IMR-90 (cell line): ENCODE results near the gene CCDC33. TPM values are rescaled to one million over a fixed set of nuclear protein-coding genes. Genes with fewer than 3 reads are reported as not detected.
A peak's percentile ranks its signal among the peaks of the same experiment; 100 is the strongest.

Experiments
- ATAC-seq: fragments of 200-7000 bp; cut with Tn5 transposase; 2 replicates; pipeline ENCODE4 v1.9.1; 2020; ENCODE audit warnings: low read depth, mild to moderate bottlenecking, moderate library complexity
- BruUV-seq: library from RNA; stranded (reverse); fragments of 400-500 nt; replicated peaks from 2 replicates; lab custom pipeline; 2021; lab: Mats Ljungman, UMichigan
- CTCF ChIA-PET: fragments of 300-600 bp; formaldehyde crosslinking; extraction: SDS; loops from one replicate; lab custom pipeline; 2021; ENCODE audit warnings: antibody characterized with exemption; lab: Yijun Ruan, JAX
- POLR2A ChIA-PET: fragments of 300-600 bp; sonication (Branson Sonifier 250); formaldehyde crosslinking; loops from one replicate; lab custom pipeline; 2022; ENCODE audit warnings: antibody characterized with exemption; ENCODE audit not compliant: unreplicated experiment; lab: Charles Lee
- DNase-seq: peaks from one replicate; pipeline ENCODE4 v3.0.0; 2013
- H2AFZ ChIP-seq: replicated peaks from 2 replicates; pipeline ENCODE3; 2013; ENCODE audit warnings: low read length, mild to moderate bottlenecking; ENCODE audit not compliant: poor library complexity
- H2AK5ac ChIP-seq: 2 replicates; pipeline ENCODE4 v1.6.1; 2013; ENCODE audit warnings: low read depth, low read length, inconsistent platforms
- H2AK9ac ChIP-seq: replicated peaks from 2 replicates; pipeline ENCODE3; 2013; ENCODE audit warnings: mild to moderate bottlenecking, low read depth, low read length, moderate library complexity; ENCODE audit not compliant: poor library complexity
- H2BK120ac ChIP-seq: 2 replicates; pipeline ENCODE4 v1.6.1; 2013; ENCODE audit warnings: low read depth, low read length, inconsistent platforms
- H2BK15ac ChIP-seq: 3 replicates; pipeline ENCODE4 v1.6.1; 2013; ENCODE audit warnings: low read depth, low read length, inconsistent platforms
- H2BK20ac ChIP-seq: 2 replicates; pipeline ENCODE4 v1.6.1; 2013; ENCODE audit warnings: low read depth, mild to moderate bottlenecking, inconsistent platforms, low read length, moderate library complexity
- H2BK5ac ChIP-seq: 2 replicates; pipeline ENCODE4 v1.6.1; 2013; ENCODE audit warnings: mild to moderate bottlenecking, low read depth, low read length, inconsistent platforms; ENCODE audit not compliant: poor library complexity, severe bottlenecking
- H3K14ac ChIP-seq: replicated peaks from 2 replicates; pipeline ENCODE4 v1.6.1; 2013; ENCODE audit warnings: low read depth, low read length, inconsistent platforms
- H3K18ac ChIP-seq: 2 replicates; pipeline ENCODE4 v1.6.1; 2013; ENCODE audit warnings: low read depth, low read length, control low read depth
- H3K23ac ChIP-seq: 2 replicates; pipeline ENCODE4 v1.6.1; 2013; ENCODE audit warnings: low read depth, low read length, inconsistent platforms
- H3K27ac ChIP-seq: 2 replicates; pipeline ENCODE4 v1.5.1; 2013; ENCODE audit warnings: mild to moderate bottlenecking, control low read depth, low read length; ENCODE audit not compliant: insufficient read depth
- H3K27me3 ChIP-seq: 2 replicates; pipeline ENCODE4 v1.6.1; 2013; ENCODE audit warnings: low read length; ENCODE audit not compliant: control insufficient read depth, insufficient read depth
- H3K36me3 ChIP-seq: 2 replicates; pipeline ENCODE4 v1.6.1; 2013; ENCODE audit warnings: low read length, mixed read lengths; ENCODE audit not compliant: control insufficient read depth, insufficient read depth
- H3K4ac ChIP-seq: 2 replicates; pipeline ENCODE4 v1.6.1; 2013; ENCODE audit warnings: low read depth, low read length, inconsistent platforms
- H3K4me1 ChIP-seq: 2 replicates; pipeline ENCODE4 v1.6.1; 2013; ENCODE audit warnings: low read length, mixed read lengths; ENCODE audit not compliant: control insufficient read depth, insufficient read depth
- H3K4me2 ChIP-seq: 2 replicates; pipeline ENCODE4 v1.6.1; 2013; ENCODE audit warnings: low read depth, mild to moderate bottlenecking, control low read depth, low read length, moderate library complexity
- H3K4me3 ChIP-seq: 2 replicates; pipeline ENCODE4 v1.5.1; 2013; ENCODE audit warnings: low read depth, mild to moderate bottlenecking, control low read depth, low read length, moderate library complexity; ENCODE audit not compliant: insufficient read depth
- H3K56ac ChIP-seq: 2 replicates; pipeline ENCODE4 v1.6.1; 2013; ENCODE audit warnings: low read length, inconsistent platforms; ENCODE audit not compliant: insufficient read depth; ENCODE audit errors: extremely low read depth
- H3K79me1 ChIP-seq, 2 experiments: 2 replicates each; pipeline ENCODE4 v1.6.1; 2013; ENCODE audit warnings: low read length in 2 of 2, inconsistent platforms in 1 of 2, low read depth in 1 of 2
- H3K9ac ChIP-seq: 2 replicates; pipeline ENCODE4 v1.6.1; 2013; ENCODE audit warnings: low read depth, low read length, control low read depth
- H3K9me1 ChIP-seq: 2 replicates; pipeline ENCODE4 v1.6.1; 2013; ENCODE audit warnings: low read length, inconsistent platforms; ENCODE audit not compliant: insufficient read depth
- H3K9me3 ChIP-seq: 2 replicates; pipeline ENCODE4 v1.6.1; 2013; ENCODE audit warnings: low read length; ENCODE audit not compliant: control insufficient read depth, insufficient read depth
- H4K20me1 ChIP-seq: 2 replicates; pipeline ENCODE4 v1.6.1; 2013; ENCODE audit warnings: low read length, inconsistent platforms; ENCODE audit not compliant: insufficient read depth
- H4K5ac ChIP-seq: 2 replicates; pipeline ENCODE4 v1.6.1; 2013; ENCODE audit warnings: mild to moderate bottlenecking, low read depth, low read length, control low read depth
- H4K8ac ChIP-seq, 2 experiments: 2 replicates each; pipeline ENCODE4 v1.6.1; 2013; ENCODE audit warnings: low read depth in 2 of 2, low read length in 2 of 2, control low read depth in 1 of 2, inconsistent platforms in 1 of 2
- H4K91ac ChIP-seq: 2 replicates; pipeline ENCODE4 v1.6.1; 2013; ENCODE audit warnings: low read depth, low read length, inconsistent platforms; ENCODE audit not compliant: insufficient read depth
- CEBPB ChIP-seq: IDR thresholded peaks from 2 replicates; pipeline ENCODE4 v1.6.1; 2012; ENCODE audit warnings: low read depth, low read length, improper control_type of control experiment
- MAFK ChIP-seq: IDR thresholded peaks from 2 replicates; pipeline ENCODE4 v1.6.1; 2012; ENCODE audit warnings: low read depth, low read length, improper control_type of control experiment
- MAZ ChIP-seq: IDR thresholded peaks from 2 replicates; pipeline ENCODE4 v1.6.1; 2012; ENCODE audit warnings: low read depth, mild to moderate bottlenecking, low read length, improper control_type of control experiment, moderate library complexity, borderline replicate concordance
- RFX5 ChIP-seq: IDR thresholded peaks from 2 replicates; pipeline ENCODE4 v1.8.0; 2012; ENCODE audit warnings: low read depth, mild to moderate bottlenecking, low read length, moderate library complexity
- WGBS, 2 experiments: methylation state at CpG; one replicate each; pipeline versions ENCODE4 v1.1.5 to v1.1.7; 2013; ENCODE audit warnings: missing lambda C conversion rate in 2 of 2; ENCODE audit not compliant: insufficient read length in 1 of 2; ENCODE audit errors: extremely low coverage in 2 of 2; 5-methylcytosine and 5-hydroxymethylcytosine counted together
- dilution Hi-C: fragments of 300-500 bp; cut with HindIII; formaldehyde crosslinking; loops from one replicate; pipeline ENCODE4 v1.14.3; 2018; ENCODE audit warnings: low sequenced_read_pairs; ENCODE audit not compliant: unreplicated experiment
- in situ Hi-C: fragments of 300-500 bp; cut with MboI; formaldehyde crosslinking; loops from 3 replicates; pipeline ENCODE4 v1.14.3; 2019; ENCODE audit warnings: low sequenced_read_pairs, inconsistent platforms, mixed read lengths
- intact Hi-C: fragments of 100-400 bp; cut with micrococcal nuclease; formaldehyde crosslinking; loops from 2 replicates; pipeline ENCODE4 v1.10.0; 2022
- polyA plus RNA-seq, 3 experiments: library from polyadenylated mRNA; depleted of rRNA; stranded (reverse); fragments of >200 nt; gene quantifications; 2 replicates each; pipeline ENCODE4 v1.2.3, GENCODE V29; 2012; ENCODE audit warnings: low replicate concordance in 1 of 3
- total RNA-seq: library from RNA; depleted of rRNA; stranded (reverse); fragments of >200 nt; gene quantifications from 2 replicates; pipeline ENCODE4 v1.2.3, GENCODE V29; 2012
- TF ChIP-seq, protein P1 (sequence below): fragments of 150-350 bp; IDR thresholded peaks from 2 replicates; pipeline ENCODE4 v1.6.1; 2017; ENCODE audit warnings: mild to moderate bottlenecking, antibody characterized with exemption, low read length, low read depth
- TF ChIP-seq, protein P2 (sequence below): fragments of 150-350 bp; IDR thresholded peaks from 2 replicates; pipeline ENCODE4 v1.6.1; 2016; ENCODE audit warnings: low read depth, mild to moderate bottlenecking, low read length, moderate library complexity, borderline replicate concordance

CCDC33 gene
- total and polyA plus RNA-seq, 2 of the 4 experiments (the other 2 are of a cell fraction): not detected

DNA sequence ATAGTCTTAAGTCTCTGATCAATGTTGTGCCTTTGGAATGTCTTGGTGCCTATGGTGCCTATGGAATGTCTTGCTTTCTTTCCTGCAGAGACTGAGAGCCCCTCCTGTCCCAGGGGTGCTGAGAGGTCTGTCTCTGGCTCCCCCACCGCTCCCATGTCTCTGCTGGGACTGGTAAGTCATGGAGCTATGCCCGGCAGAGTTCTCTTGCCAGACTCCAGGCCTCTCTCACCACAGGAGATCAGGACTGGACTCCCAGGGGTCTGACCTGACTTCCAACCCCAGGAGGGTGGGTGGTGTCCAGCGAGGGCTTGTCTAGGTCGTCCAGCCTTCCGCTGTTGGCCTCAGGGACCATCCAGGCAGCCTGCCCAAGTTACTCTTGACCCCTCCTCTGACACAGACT lies 145.4 kb downstream of the CCDC33 start:
- Histone ChIP-seq H2BK5ac (no peak overlapping the region), H4K91ac (no peak overlapping the region), H3K36me3 (no peaks in the 10 kb centered on the region), H3K9me3 (no peaks in the 10 kb centered on the region), H3K27me3 (no peaks in the 10 kb centered on the region), H4K20me1 (no peaks in the 10 kb centered on the region), H3K4ac (no peak overlapping the region), H2AFZ (peak overlapping the region; percentile 18), H3K14ac (no peak overlapping the region), H3K9me1 (peaks cover 8% of the 10 kb centered on the region; the same call in 1 of the 2 replicates), H3K9ac (no peak overlapping the region), H3K4me2 (no peak overlapping the region), H3K79me1 (peaks cover 0 to 5% of the 10 kb centered on the region in 2 experiments; a peak in 1 of 4 replicates), H2AK5ac (no peak overlapping the region; the same call in 1 of the 2 replicates), H3K56ac (no peak overlapping the region), H3K4me3 (no peak overlapping the region), H4K5ac (no peak overlapping the region), H3K23ac (no peak overlapping the region), H2BK15ac (no peak overlapping the region), H3K18ac (no peak overlapping the region), H2BK20ac (no peak overlapping the region), H2AK9ac (no peak overlapping the region), H4K8ac (no peak overlapping the region), H2BK120ac (no peak overlapping the region), H3K27ac (no peak overlapping the region), H3K4me1 (peaks cover 4% of the 10 kb centered on the region; the same call in 1 of the 2 replicates)
- in situ Hi-C loops (loop anchor here (5.0 kb wide), 1 partner anchor 56 kb away; no protein-coding TSS in a partner anchor), dilution Hi-C loops (no loop called here), intact Hi-C loops (loop anchor here (5.0 kb wide), 1 partner anchor 166 kb away; no protein-coding TSS in a partner anchor)
- ATAC-seq (no peak), DNase-seq (no peak)
- TF ChIP-seq MAZ (no peak), RFX5 (no peak), MAFK (no peak), CEBPB (no peak)
- TF ChIP-seq, protein P1, sequence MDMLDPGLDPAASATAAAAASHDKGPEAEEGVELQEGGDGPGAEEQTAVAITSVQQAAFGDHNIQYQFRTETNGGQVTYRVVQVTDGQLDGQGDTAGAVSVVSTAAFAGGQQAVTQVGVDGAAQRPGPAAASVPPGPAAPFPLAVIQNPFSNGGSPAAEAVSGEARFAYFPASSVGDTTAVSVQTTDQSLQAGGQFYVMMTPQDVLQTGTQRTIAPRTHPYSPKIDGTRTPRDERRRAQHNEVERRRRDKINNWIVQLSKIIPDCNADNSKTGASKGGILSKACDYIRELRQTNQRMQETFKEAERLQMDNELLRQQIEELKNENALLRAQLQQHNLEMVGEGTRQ: no peak
- TF ChIP-seq, protein P2, sequence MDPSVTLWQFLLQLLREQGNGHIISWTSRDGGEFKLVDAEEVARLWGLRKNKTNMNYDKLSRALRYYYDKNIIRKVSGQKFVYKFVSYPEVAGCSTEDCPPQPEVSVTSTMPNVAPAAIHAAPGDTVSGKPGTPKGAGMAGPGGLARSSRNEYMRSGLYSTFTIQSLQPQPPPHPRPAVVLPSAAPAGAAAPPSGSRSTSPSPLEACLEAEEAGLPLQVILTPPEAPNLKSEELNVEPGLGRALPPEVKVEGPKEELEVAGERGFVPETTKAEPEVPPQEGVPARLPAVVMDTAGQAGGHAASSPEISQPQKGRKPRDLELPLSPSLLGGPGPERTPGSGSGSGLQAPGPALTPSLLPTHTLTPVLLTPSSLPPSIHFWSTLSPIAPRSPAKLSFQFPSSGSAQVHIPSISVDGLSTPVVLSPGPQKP: no peak
- no TSS peak for BruUV-seq
- POLR2A ChIA-PET: no interaction called here
- CTCF ChIA-PET: interaction anchor here (1.2 to 5.3 kb wide), 4 partner anchors 49 to 108 kb away, joined by 3 to 31 read pairs (median 4); no protein-coding TSS in a partner anchor
- WGBS, 2 experiments: no CpG with 5 or more reads among the region's 5 CpGs
